B cell (primary cell): ENCODE results near the gene SPHKAP.

Experiments
- CTCF ChIP-seq: fragments of 200-600 bp; IDR thresholded peaks from one replicate; pipeline ENCODE4 v1.8.0; 2022; ENCODE audit warnings: antibody characterized with exemption, mild to moderate bottlenecking
- EZH2 ChIP-seq: IDR thresholded peaks from 2 replicates; pipeline ENCODE4 v1.6.1; 2012; ENCODE audit warnings: borderline replicate concordance, low read depth, mild to moderate bottlenecking, moderate library complexity, low read length; ENCODE audit not compliant: insufficient read depth, poor library complexity, severe bottlenecking

DNA sequence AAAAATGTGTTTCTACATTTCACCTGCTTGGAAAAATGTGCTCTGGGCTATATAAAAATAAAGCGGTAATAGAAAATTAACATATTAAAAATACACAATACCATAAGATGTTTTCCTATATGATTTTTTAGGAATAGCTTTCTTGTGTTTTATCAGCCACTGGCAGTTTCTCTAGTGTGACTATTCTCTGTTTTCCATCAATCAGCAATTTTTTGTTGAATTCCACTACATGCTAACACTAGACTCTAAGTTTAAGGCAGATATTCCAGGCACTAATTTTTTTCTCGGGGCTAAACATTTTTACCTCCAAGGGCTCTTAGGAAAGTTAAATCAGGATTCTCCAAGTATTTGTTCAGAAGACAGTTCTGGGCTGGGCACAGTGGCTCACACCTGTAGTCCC is 140.5 kb downstream of the SPHKAP start:
- TF ChIP-seq CTCF = no peak
- no peak for TF ChIP-seq EZH2
